Hematopoietic multipotent progenitor cell treated with erythropoietin and hydrocortisone succinate and interleukin-3 and kit ligand, for 6 days (in vitro differentiated cells): ENCODE results near the gene SYNPO2.

Source experiments
- DNase-seq: peaks from one replicate; pipeline ENCODE4 v3.0.0-alpha.2; 2015

SYNPO2 gene

GRCh38 chr4:118935819-118936218 lies 47.2 kb downstream of the SYNPO2 start:
- DNase-seq, result peak; percentile 27

GRCh38 chr4:118936406-118936805 lies 47.8 kb downstream of the SYNPO2 start:
- DNase-seq, result no peak

GRCh38 chr4:118939169-118939783 lies 50.6 kb downstream of the SYNPO2 start:
- no peak for DNase-seq

- no peak for DNase-seq
Measured at GRCh38 chr4:118941149-118941548, 52.5 kb downstream of the SYNPO2 start.

- no peak for DNase-seq
Measured at GRCh38 chr4:118941799-118942198, 53.1 kb downstream of the SYNPO2 start.

GRCh38 chr4:118942465-118942864 lies 53.8 kb downstream of the SYNPO2 start:
- DNase-seq, result peak; percentile 6

GRCh38 chr4:118947095-118947494 lies 58.4 kb downstream of the SYNPO2 start:
- DNase-seq, result no peak

- DNase-seq, result no peak
Measured at GRCh38 chr4:118948545-118949144, 60.0 kb downstream of the SYNPO2 start.

GRCh38 chr4:118950224-118950623 lies 61.6 kb downstream of the SYNPO2 start:
- no peak for DNase-seq

GRCh38 chr4:118950929-118951570 lies 62.4 kb downstream of the SYNPO2 start:
- no peak for DNase-seq

- DNase-seq, result no peak
Measured at GRCh38 chr4:118953276-118953675, 64.6 kb downstream of the SYNPO2 start.

- peak; percentile 12 for DNase-seq
Measured at GRCh38 chr4:118954246-118954645, 65.6 kb downstream of the SYNPO2 start.

- DNase-seq, result no peak
Measured at GRCh38 chr4:118955515-118955914, 66.9 kb downstream of the SYNPO2 start.

GRCh38 chr4:118957722-118958445 lies 69.2 kb downstream of the SYNPO2 start:
- no peak for DNase-seq

- DNase-seq, result no peak
Measured at GRCh38 chr4:118962540-118962939, 73.9 kb downstream of the SYNPO2 start.

GRCh38 chr4:118964891-118965411 lies 76.3 kb downstream of the SYNPO2 start:
- peak; percentile 16 for DNase-seq

- no peak for DNase-seq
Measured at GRCh38 chr4:118967393-118967792, 78.7 kb downstream of the SYNPO2 start.

- DNase-seq, result peak; percentile 55
Measured at GRCh38 chr4:118968005-118968404, 79.4 kb downstream of the SYNPO2 start.

GRCh38 chr4:118968813-118969212 lies 80.2 kb downstream of the SYNPO2 start:
- no peak for DNase-seq

GRCh38 chr4:118969359-118969758 lies 80.7 kb downstream of the SYNPO2 start:
- peak; percentile 62 for DNase-seq

- DNase-seq, result no peak
Measured at GRCh38 chr4:118972167-118972566, 83.5 kb downstream of the SYNPO2 start.

- no peak for DNase-seq
Measured at GRCh38 chr4:118973295-118973694, 84.6 kb downstream of the SYNPO2 start.

GRCh38 chr4:118974758-118975157 lies 86.1 kb downstream of the SYNPO2 start:
- no peak for DNase-seq
